ENCODE results near the gene PVALEF.

PVALEF gene

DNA sequence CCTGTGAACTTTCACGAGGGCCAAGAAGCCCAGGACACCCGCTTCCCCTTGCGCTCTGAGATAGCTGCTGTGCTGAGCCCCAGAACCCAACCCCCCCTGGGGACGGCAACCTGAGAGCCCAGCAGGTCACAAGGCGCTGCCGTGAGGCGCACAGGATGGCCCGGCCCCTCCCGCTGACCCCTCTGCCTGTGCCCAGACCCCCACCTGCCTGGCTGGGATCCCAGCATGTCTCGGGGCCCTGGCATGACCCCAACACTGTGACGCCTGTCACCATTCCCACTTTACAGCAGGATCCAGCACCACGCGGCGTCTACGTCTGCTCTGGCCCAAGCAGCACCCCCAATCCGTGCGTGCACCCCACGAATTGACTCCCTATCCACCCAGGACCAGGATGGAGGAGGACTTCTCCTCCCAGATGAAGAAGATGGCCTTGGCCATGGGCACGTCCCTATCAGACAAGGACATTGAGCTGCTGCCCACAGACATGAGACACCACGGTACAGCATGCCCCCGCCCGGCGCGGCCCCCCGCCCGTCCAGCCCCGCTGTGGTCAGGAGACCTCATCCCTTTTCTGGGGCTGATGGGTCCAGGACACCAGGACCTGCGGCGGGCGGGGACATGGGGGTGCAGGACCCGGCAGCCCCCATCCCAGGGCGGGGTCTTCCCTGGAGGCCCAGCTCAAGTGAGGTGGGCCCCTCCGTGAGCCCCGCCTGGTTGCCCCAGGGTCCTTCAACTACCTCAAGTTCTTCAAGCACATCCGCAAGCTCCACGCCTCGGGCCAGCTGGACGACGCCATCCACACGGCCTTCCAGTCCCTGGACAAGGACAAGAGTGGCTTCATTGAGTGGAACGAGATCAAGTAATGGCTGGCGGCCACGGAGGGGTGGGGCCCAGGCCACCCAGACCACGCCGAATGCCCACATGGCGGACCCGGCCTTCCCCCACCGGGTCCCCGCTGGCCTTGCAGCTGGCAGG, 15.8 kb downstream of the PVALEF start:
- no peak overlapping the region for H3K4me3 ChIP-seq
- H3K4me2 ChIP-seq = peak overlapping the region; percentile 91
- H3K36me3 ChIP-seq = no peaks in the 10 kb centered on the region
- no peak overlapping the region for H3K9ac ChIP-seq
- no peak for TF ChIP-seq Cebpa-rat (IDR thresholded peaks at IDR 0.05)
- H3K9me3 ChIP-seq = no peaks in the 10 kb centered on the region
- peaks cover 43% of the 10 kb centered on the region for H3K4me1 ChIP-seq
- H4K20me1 ChIP-seq = peaks cover 10% of the 10 kb centered on the region; the same call in 1 of the 2 replicates
- peaks cover 9% of the 10 kb centered on the region; the same call in 1 of the 2 replicates for H3K27me3 ChIP-seq
- no peak overlapping the region; the same call in 1 of the 2 replicates for H3K27ac ChIP-seq

- Histone ChIP-seq H3K4me1 (peaks cover 43% of the 10 kb centered on the region), H4K20me1 (peaks cover 10% of the 10 kb centered on the region; the same call in 1 of the 2 replicates), H3K4me3 (no peak overlapping the region), H3K9me3 (no peaks in the 10 kb centered on the region), H3K4me2 (no peak overlapping the region), H3K36me3 (no peaks in the 10 kb centered on the region), H3K27ac (no peak overlapping the region), H3K27me3 (peaks cover 9% of the 10 kb centered on the region; the same call in 1 of the 2 replicates), H3K9ac (no peak overlapping the region)
- no peak for TF ChIP-seq Cebpa-rat (IDR thresholded peaks at IDR 0.05)
Measured at GRCh38 chr17:81181811-81182185, 16.5 kb downstream of the PVALEF start.

- Histone ChIP-seq H4K20me1 (peaks cover 10% of the 10 kb centered on the region; the same call in 1 of the 2 replicates), H3K36me3 (0 out of 2 replicates have a peak, but pooled peaks cover 4% of the 10 kb centered on the region), H3K4me3 (no peak overlapping the region), H3K27ac (no peak overlapping the region), H3K4me1 (peaks cover 45% of the 10 kb centered on the region), H3K4me2 (no peak overlapping the region), H3K9me3 (no peaks in the 10 kb centered on the region), H3K9ac (no peak overlapping the region), H3K27me3 (peaks cover 9% of the 10 kb centered on the region; the same call in 1 of the 2 replicates)
- no peak for TF ChIP-seq Cebpa-rat (IDR thresholded peaks at IDR 0.05)
Measured at GRCh38 chr17:81182596-81182995, 17.3 kb downstream of the PVALEF start.

DNA sequence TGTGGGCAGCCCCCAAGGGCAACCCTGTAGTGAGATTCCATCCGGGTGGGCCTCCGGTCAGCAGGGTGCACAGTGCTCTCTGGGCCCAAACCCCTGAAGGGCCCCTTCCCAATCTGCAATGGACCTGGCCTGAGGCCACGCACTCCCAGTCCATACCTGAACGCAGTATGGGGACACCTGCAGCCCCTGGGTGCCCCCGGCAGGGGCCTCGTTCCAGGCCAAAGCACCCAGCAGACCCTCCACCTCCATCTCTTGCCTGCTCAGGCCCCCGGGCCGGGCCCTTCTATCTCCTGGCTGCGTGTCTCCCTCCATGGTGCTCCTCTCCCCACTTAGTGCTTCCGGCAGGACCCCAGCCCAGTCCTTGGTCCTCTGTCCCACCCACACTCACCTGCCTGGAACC, 18.0 kb downstream of the PVALEF start:
- H3K27ac ChIP-seq = no peak overlapping the region
- peaks cover 8% of the 10 kb centered on the region; the same call in 1 of the 2 replicates for H4K20me1 ChIP-seq
- H3K9me3 ChIP-seq = no peaks in the 10 kb centered on the region
- TF ChIP-seq Cebpa-rat (IDR thresholded peaks at IDR 0.05) = no peak
- peaks cover 41% of the 10 kb centered on the region for H3K4me1 ChIP-seq
- no peak overlapping the region for H3K4me3 ChIP-seq
- H3K9ac ChIP-seq = no peak overlapping the region
- peaks cover 10% of the 10 kb centered on the region for H3K36me3 ChIP-seq
- no peak overlapping the region for H3K4me2 ChIP-seq
- peaks cover 9% of the 10 kb centered on the region; the same call in 1 of the 2 replicates for H3K27me3 ChIP-seq

GRCh38 chr17:81183807-81184206, 18.5 kb downstream of the PVALEF start:
- Histone ChIP-seq H3K4me2 (no peak overlapping the region), H3K4me1 (peaks cover 36% of the 10 kb centered on the region), H3K27me3 (peaks cover 9% of the 10 kb centered on the region; the same call in 1 of the 2 replicates), H3K36me3 (peaks cover 15% of the 10 kb centered on the region), H3K9ac (no peak overlapping the region), H4K20me1 (peaks cover 3% of the 10 kb centered on the region; the same call in 1 of the 2 replicates), H3K4me3 (no peak overlapping the region), H3K9me3 (no peaks in the 10 kb centered on the region), H3K27ac (no peak overlapping the region)
- TF ChIP-seq Cebpa-rat (IDR thresholded peaks at IDR 0.05) = no peak

- TF ChIP-seq Cebpa-rat (IDR thresholded peaks at IDR 0.05) = no peak
- no peaks in the 10 kb centered on the region for H3K9me3 ChIP-seq
- peaks cover 28% of the 10 kb centered on the region for H3K4me1 ChIP-seq
- H3K27ac ChIP-seq = no peak overlapping the region
- H3K4me2 ChIP-seq = no peak overlapping the region
- H3K9ac ChIP-seq = no peak overlapping the region
- peaks cover 9% of the 10 kb centered on the region; the same call in 1 of the 2 replicates for H3K27me3 ChIP-seq
- H4K20me1 ChIP-seq = no peaks in the 10 kb centered on the region; the same call in 1 of the 2 replicates
- no peak overlapping the region for H3K4me3 ChIP-seq
- peaks cover 22% of the 10 kb centered on the region for H3K36me3 ChIP-seq
Measured at GRCh38 chr17:81184555-81184954, 19.2 kb downstream of the PVALEF start.

DNA sequence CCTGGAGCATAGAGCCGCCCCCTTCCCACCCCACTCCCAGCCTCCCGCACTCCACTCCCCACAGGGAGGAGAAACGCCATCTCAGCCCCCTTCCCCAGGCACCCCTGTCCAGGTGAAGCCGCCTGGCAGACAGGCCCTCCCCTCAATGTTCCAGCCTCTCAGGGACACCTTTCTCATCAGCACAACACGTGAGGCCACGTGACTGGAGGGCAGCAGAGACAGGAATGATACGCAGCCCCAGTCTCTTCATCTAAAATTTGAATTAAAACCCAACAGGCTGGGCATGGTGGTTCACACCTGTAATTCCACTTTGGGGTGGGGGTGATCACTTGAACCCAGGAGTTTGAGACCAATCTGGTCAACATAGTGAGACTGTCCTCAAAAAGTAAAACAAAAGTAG, 20.9 kb downstream of the PVALEF start:
- H3K4me2 ChIP-seq = no peak overlapping the region
- H3K9me3 ChIP-seq = no peaks in the 10 kb centered on the region
- no peak for TF ChIP-seq Cebpa-rat (IDR thresholded peaks at IDR 0.05)
- H3K27me3 ChIP-seq = peaks cover 9% of the 10 kb centered on the region; the same call in 1 of the 2 replicates
- no peaks in the 10 kb centered on the region; the same call in 1 of the 2 replicates for H4K20me1 ChIP-seq
- no peak overlapping the region for H3K9ac ChIP-seq
- peaks cover 39% of the 10 kb centered on the region for H3K36me3 ChIP-seq
- no peak overlapping the region for H3K27ac ChIP-seq
- H3K4me3 ChIP-seq = no peak overlapping the region
- peaks cover 12% of the 10 kb centered on the region; the same call in 1 of the 2 replicates for H3K4me1 ChIP-seq

- H3K27ac ChIP-seq = peak overlapping the region; percentile 35; the same call in 1 of the 2 replicates
- H3K9me3 ChIP-seq = no peaks in the 10 kb centered on the region
- no peaks in the 10 kb centered on the region; the same call in 1 of the 2 replicates for H4K20me1 ChIP-seq
- H3K4me1 ChIP-seq = peaks cover 8% of the 10 kb centered on the region; the same call in 1 of the 2 replicates
- 0 out of 2 replicates have a peak overlapping the region, but pooled peaks have one; percentile 24 for H3K9ac ChIP-seq
- H3K4me3 ChIP-seq = no peak overlapping the region
- TF ChIP-seq Cebpa-rat (IDR thresholded peaks at IDR 0.05) = no peak
- no peak overlapping the region for H3K4me2 ChIP-seq
- peaks cover 48% of the 10 kb centered on the region for H3K36me3 ChIP-seq
- H3K27me3 ChIP-seq = peaks cover 9% of the 10 kb centered on the region; the same call in 1 of the 2 replicates
Measured at GRCh38 chr17:81187120-81187519, 21.8 kb downstream of the PVALEF start.

DNA sequence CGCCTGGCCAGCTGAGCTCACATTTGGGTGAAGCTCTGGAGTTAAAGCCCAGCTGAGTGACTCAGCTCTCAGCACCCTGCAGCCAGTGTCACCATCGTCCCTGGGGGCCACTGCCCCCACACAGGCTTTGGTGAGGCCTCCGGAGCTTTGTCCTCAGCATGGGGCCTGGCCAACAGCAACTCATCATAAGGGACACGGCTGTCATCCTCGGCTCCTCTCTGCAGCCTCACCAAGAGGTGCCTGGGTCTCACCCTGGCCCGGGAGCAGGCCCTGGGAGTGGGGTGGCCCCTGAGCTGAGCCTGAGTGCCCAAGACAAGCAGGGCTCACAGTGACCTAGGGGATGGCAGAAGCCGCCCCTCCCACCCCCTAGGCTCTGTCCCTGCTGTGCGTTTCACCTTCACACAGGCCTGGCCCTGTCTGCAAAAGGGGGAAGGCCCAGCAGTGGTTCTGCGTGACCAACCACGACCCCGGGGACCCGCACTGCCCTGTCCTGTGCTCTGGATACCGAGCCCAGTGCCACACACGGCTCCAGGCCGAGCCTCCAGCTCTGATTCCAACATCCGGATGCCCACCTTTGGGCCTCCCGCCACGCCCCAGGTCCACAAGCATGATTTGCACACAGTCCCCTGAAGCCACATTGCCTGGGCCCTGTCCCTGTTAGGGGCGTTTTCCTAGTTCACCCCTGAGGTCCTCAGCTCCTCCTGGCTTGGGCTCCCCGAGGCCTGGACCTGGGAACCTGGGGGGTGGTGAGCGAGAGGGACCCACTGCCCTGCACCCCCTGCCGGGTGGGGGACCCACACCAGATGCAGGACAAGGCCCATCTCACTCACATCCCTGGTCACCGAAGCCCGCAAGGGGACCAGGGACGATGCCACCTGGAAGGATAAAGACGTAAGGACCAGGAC, 22.5 kb downstream of the PVALEF start:
- no peak for TF ChIP-seq Cebpa-rat (IDR thresholded peaks at IDR 0.05)
- no peaks in the 10 kb centered on the region; the same call in 1 of the 2 replicates for H4K20me1 ChIP-seq
- no peak overlapping the region for H3K4me3 ChIP-seq
- H3K4me1 ChIP-seq = peaks cover 8% of the 10 kb centered on the region; the same call in 1 of the 2 replicates
- peaks cover 9% of the 10 kb centered on the region; the same call in 1 of the 2 replicates for H3K27me3 ChIP-seq
- H3K9ac ChIP-seq = 0 out of 2 replicates have a peak overlapping the region, but pooled peaks have one; percentile 24
- no peaks in the 10 kb centered on the region for H3K9me3 ChIP-seq
- H3K4me2 ChIP-seq = no peak overlapping the region
- peaks cover 53% of the 10 kb centered on the region for H3K36me3 ChIP-seq
- peak overlapping the region; percentile 35; the same call in 1 of the 2 replicates for H3K27ac ChIP-seq

Measured in BLaER1 (cell line).